ENCODE measurements around the gene SLC25A41. TPM values are rescaled to one million over a fixed set of nuclear protein-coding genes. Genes with fewer than 3 reads are reported as not detected.

Gene SLC25A41
- total RNA-seq, 4 donors from 2014 or later: 0.52 TPM; not detected in 3

DNA sequence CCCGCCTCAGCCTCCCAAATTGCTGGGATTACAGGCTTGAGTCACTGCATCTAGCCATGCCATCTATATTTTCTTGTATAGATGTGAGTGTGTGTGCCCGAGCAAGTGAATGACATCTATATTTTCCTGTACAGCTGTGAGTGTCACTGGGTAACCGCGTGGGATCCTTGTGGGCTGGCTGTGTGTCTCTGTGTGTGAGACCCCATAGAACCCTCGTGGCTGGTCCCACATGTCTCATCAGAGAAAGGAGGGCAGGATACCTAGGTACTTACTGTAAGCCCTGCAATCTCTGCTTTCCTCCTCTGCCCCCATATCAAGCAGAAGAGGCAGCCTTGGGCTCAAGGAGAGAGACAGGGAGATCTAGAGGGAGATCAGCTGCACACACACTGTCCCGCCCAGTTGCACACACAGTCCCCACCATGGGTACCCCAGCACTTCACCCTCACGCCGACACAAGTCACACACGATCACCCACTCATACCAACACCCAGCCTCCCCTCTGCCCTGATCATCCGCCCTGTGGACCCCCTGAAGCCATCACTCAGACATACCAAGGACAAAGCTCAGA lies 47.4 kb upstream of the SLC25A41 start:
- no peaks in the 10 kb centered on the region for H3K9me3 ChIP-seq
- H3K4me1 ChIP-seq: peaks cover 0 to 12% of the 10 kb centered on the region in 2 donors
- no peak overlapping the region for H3K27ac ChIP-seq
- H3K27me3 ChIP-seq: peaks cover under 1 to 12% of the 10 kb centered on the region in 2 donors
- DNase-seq: no peak
- intact Hi-C loops (cut with DNase I; ENCODE audit: low total_unique reads): no loop called here
- H3K4me3 ChIP-seq: no peak overlapping the region
- no peaks in the 10 kb centered on the region for H3K36me3 ChIP-seq
- TF ChIP-seq, protein P1, sequence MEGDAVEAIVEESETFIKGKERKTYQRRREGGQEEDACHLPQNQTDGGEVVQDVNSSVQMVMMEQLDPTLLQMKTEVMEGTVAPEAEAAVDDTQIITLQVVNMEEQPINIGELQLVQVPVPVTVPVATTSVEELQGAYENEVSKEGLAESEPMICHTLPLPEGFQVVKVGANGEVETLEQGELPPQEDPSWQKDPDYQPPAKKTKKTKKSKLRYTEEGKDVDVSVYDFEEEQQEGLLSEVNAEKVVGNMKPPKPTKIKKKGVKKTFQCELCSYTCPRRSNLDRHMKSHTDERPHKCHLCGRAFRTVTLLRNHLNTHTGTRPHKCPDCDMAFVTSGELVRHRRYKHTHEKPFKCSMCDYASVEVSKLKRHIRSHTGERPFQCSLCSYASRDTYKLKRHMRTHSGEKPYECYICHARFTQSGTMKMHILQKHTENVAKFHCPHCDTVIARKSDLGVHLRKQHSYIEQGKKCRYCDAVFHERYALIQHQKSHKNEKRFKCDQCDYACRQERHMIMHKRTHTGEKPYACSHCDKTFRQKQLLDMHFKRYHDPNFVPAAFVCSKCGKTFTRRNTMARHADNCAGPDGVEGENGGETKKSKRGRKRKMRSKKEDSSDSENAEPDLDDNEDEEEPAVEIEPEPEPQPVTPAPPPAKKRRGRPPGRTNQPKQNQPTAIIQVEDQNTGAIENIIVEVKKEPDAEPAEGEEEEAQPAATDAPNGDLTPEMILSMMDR (IDR thresholded peaks at IDR 0.05): no peak
- no peak for TF ChIP-seq POLR2A (IDR thresholded peaks at IDR 0.05)

DNA sequence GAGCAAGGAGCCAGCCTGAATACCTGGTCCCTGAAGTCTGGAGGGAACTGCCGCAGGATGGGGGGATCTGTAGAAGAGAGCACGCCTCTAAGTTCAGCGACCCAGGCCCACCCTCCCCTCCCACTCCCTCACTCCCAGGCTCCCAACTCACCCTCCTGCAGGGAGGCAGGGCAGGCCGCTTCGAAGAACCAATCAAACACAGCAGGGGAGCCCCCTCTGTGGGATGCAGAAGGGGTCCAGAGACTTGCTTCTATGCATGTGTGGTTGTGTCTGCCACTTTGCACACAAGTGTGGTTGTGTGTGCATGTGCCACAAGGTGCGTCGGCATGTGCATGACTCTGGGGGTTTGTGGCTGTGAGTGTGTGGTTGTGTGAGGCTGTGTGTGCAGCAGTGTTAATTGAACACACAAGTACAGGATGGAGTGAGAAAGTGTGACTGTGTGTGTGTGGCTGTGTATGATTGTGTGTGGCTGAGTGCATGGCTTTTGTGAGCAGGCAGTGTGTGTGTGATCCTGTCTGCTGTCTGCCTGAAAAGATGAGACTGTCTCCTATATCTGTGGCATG lies 46.4 kb upstream of the SLC25A41 start:
- intact Hi-C loops (cut with DNase I; ENCODE audit: low total_unique reads): no loop called here

DNA sequence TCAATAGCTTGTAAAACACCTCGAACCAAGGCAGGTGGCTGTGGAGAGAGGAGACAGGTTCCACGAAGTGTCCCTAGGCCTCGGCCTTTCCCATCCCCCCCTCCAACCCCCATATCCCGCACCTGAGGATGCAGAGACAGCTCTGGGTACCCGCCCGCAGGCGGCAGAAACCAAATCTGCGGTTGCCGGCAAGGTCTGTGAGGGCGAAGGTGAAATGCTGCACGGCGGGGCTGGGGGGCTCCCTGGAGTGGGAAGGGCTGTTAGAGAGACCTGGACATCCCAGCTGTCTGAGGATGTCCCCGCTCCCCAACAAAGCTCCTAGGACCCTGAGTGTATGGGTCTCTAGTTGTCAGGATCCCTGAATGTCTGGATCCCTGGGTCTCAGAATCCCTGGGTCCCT lies 45.3 kb upstream of the SLC25A41 start:
- no peak for DNase-seq
- peaks cover 0 to 14% of the 10 kb centered on the region in 2 donors for H3K4me1 ChIP-seq
- no peaks in the 10 kb centered on the region for H3K36me3 ChIP-seq
- H3K4me3 ChIP-seq: no peak overlapping the region
- intact Hi-C loops (cut with DNase I; ENCODE audit: low total_unique reads): no loop called here
- TF ChIP-seq, protein P1 (IDR thresholded peaks at IDR 0.05): no peak
- TF ChIP-seq POLR2A (IDR thresholded peaks at IDR 0.05): no peak
- peaks cover 4 to 22% of the 10 kb centered on the region in 2 donors for H3K27me3 ChIP-seq
- H3K9me3 ChIP-seq: no peaks in the 10 kb centered on the region
- no peak overlapping the region for H3K27ac ChIP-seq

More for the DNA sequence above, 46.4 kb upstream of the SLC25A41 start:
- Histone ChIP-seq H3K36me3 (no peaks in the 10 kb centered on the region), H3K4me1 (peaks cover 0 to 14% of the 10 kb centered on the region in 2 donors), H3K27ac (no peak overlapping the region), H3K27me3 (peaks cover 4 to 22% of the 10 kb centered on the region in 2 donors), H3K4me3 (no peak overlapping the region), H3K9me3 (no peaks in the 10 kb centered on the region)
- TF ChIP-seq POLR2A (IDR thresholded peaks at IDR 0.05): no peak
- TF ChIP-seq, protein P1 (IDR thresholded peaks at IDR 0.05): no peak
- no peak for DNase-seq

DNA sequence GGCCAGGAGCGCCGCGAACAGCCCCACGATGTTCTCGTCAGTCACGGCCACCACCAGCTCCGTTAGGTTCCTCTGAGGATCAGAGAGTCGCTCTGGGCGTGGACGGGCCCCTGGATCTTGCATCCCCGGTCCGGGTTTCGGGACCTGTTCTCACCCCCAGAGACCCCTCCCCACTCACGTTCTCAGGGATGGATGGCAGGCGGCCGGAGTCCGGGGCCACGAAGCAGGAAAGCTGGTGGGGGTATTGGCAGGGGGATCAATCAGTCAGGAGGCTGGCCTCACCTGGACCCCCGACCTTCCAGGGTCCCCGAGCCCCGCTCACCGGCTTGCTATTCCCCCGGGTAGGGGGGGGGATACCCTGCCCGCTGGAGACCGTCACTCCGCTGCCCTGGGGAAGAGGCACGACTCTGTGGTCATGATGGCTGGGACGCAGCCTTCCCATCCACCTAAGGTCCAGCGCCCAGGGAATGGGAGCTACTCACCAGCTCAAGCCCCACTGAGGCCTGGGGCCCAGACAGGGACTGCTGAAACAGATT lies 43.4 kb upstream of the SLC25A41 start:
- Histone ChIP-seq H3K4me1 (peaks cover 0 to 14% of the 10 kb centered on the region in 2 donors), H3K4me3 (no peak overlapping the region)
- TF ChIP-seq, protein P1 (IDR thresholded peaks at IDR 0.05): no peak
- TF ChIP-seq POLR2A (IDR thresholded peaks at IDR 0.05): no peak

DNA sequence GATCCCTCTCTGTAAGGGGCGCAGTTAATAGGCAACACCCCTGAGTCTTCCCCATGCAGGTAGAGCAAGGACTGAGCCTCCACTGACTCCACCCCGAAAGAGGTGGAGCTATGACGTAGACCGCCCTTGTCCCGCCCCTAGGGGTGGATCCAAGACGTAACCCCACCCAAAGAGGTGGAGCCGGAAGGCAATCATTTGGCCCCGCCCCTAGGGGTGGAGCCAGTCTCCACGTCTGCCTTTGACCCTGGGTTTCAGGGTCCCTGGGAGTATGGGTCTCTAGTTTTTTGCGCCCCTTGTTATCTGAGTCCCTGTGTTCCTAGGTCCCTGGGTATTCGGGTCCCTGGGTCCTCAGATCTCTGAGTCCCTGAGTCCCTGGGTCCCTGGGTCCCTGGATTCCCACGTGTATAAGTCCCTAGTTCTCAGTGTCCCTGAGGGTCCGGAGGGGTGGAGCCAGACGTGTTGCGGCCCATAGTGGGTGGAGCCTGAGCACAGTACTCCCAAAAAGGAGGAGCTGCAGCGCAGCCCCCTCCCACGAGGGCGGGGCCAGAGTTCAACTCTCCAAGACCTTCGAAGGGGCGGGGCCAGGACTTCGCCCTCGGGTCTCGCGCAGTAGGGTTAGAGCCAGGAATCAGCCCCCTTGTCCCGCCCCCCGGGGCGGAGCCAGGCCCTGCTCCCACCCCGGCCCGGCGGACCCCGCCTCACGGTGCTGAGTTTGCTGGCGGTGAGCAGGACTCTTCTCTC lies 42.8 kb upstream of the SLC25A41 start:
- Histone ChIP-seq H3K4me1 (peaks cover 0 to 14% of the 10 kb centered on the region in 2 donors), H3K27ac (no peak overlapping the region), H3K4me3 (no peak overlapping the region), H3K9me3 (no peaks in the 10 kb centered on the region), H3K36me3 (no peaks in the 10 kb centered on the region), H3K27me3 (peaks cover 4 to 22% of the 10 kb centered on the region in 2 donors)
- intact Hi-C loops (cut with DNase I; ENCODE audit: low total_unique reads): no loop called here
- no peak for TF ChIP-seq POLR2A (IDR thresholded peaks at IDR 0.05)
- TF ChIP-seq, protein P1 (IDR thresholded peaks at IDR 0.05): no peak
- peak in 1 of 2 donors; percentile 31 for DNase-seq

More for the DNA sequence above, 43.4 kb upstream of the SLC25A41 start:
- H3K27ac ChIP-seq: no peak overlapping the region
- no peak for DNase-seq
- no peaks in the 10 kb centered on the region for H3K9me3 ChIP-seq
- no peaks in the 10 kb centered on the region for H3K36me3 ChIP-seq
- H3K27me3 ChIP-seq: peaks cover 4 to 22% of the 10 kb centered on the region in 2 donors
- intact Hi-C loops (cut with DNase I; ENCODE audit: low total_unique reads): no loop called here
